ENCODE data around the gene MXD3. TPM values are rescaled to one million over a fixed set of nuclear protein-coding genes. Genes with fewer than 3 reads are reported as not detected.

MXD3 gene
- total and polyA plus RNA-seq, 2 of the 4 experiments (the other 2 are of a cell fraction) = 7.3 to 12.9 TPM

DNA sequence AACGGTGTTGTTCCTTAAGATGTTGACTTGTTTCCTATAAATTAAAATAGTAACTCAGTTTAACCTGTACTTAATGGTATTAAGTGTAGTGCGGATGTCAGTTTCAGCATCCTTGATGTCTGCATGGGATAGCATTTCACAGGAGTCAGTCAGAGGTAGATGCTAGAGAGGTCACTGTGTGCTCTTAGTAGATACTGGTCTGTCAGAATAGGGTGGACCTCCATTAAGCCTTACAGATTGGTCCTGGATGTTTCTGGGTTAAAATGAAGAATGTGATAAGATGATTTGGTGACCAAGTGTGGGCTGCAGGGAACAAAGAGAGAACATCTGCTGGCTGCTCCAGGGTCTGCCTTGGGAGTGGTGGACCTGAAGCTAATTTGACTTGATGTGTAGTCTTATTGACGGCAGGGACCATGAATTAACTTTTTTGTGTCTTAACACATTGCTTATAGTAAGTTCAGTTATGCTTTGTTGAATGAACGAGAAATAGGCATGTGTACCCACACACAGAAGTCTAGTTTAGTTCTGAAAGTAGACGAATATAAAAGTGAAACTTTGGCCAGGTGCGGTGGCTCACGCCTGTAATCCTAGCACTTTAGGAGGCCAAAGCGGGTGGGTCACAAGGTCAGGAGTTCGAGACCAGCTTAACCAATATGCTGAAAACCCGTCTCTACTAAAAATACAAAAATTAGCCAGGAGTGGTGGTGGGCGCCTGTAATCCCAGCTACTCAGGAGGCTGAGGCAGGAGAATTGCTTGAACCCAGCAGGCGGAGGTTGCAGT is 20.7 kb downstream of the MXD3 start:
- no peak overlapping the region for H2AK9ac ChIP-seq (replicated peaks; ENCODE audit: low read depth, low read length, poor library complexity)
- H2BK5ac ChIP-seq (ENCODE audit: low read depth, low read length, poor library complexity, severe bottlenecking) = no peak overlapping the region
- intact Hi-C loops (cut with micrococcal nuclease) = no loop called here

More for the DNA sequence above, 20.7 kb downstream of the MXD3 start:
- in situ Hi-C loops (cut with MboI; ENCODE audit: low sequenced_read_pairs) = no loop called here
- ChIA-PET POLR2A (ENCODE audit: unreplicated experiment) (no interaction called here), CTCF (no interaction called here)
- Histone ChIP-seq H3K27me3 (ENCODE audit: control insufficient read depth, insufficient read depth, low read length) (no peaks in the 10 kb centered on the region), H2BK20ac (ENCODE audit: low read depth, low read length) (no peak overlapping the region), H3K18ac (ENCODE audit: low read depth, low read length) (no peak overlapping the region), H3K23ac (ENCODE audit: low read depth, low read length) (no peak overlapping the region), H4K20me1 (ENCODE audit: insufficient read depth, low read length) (no peaks in the 10 kb centered on the region), H3K79me1 (ENCODE audit: low read depth in 1 of 2, low read length in 2 of 2) (peaks cover 5 to 12% of the 10 kb centered on the region in 2 experiments; a peak in 2 of 4 replicates), H3K36me3 (ENCODE audit: control insufficient read depth, insufficient read depth, low read length) (peaks cover 53% of the 10 kb centered on the region), H3K56ac (ENCODE audit: extremely low read depth, insufficient read depth, low read length) (no peak overlapping the region), H4K8ac (ENCODE audit: low read depth in 2 of 2, low read length in 2 of 2) (no peak overlapping the region), H2BK120ac (ENCODE audit: low read depth, low read length) (no peak overlapping the region), H2BK15ac (ENCODE audit: low read depth, low read length) (no peak overlapping the region), H3K27ac (ENCODE audit: insufficient read depth, low read length) (no peak overlapping the region), H3K4me3 (ENCODE audit: insufficient read depth, low read depth, low read length) (no peak overlapping the region), H3K14ac (replicated peaks; ENCODE audit: low read depth, low read length) (no peak overlapping the region), H2AK5ac (ENCODE audit: low read depth, low read length) (no peak overlapping the region), H4K91ac (ENCODE audit: insufficient read depth, low read depth, low read length) (no peak overlapping the region), H3K9ac (ENCODE audit: low read depth, low read length) (no peak overlapping the region), H3K9me3 (ENCODE audit: control insufficient read depth, insufficient read depth, low read length) (no peaks in the 10 kb centered on the region), H2AFZ (replicated peaks; ENCODE audit: low read length, poor library complexity) (no peak overlapping the region), H4K5ac (ENCODE audit: low read depth, low read length) (no peak overlapping the region), H3K4me1 (ENCODE audit: control insufficient read depth, insufficient read depth, low read length) (no peaks in the 10 kb centered on the region), H3K4ac (ENCODE audit: low read depth, low read length) (no peak overlapping the region), H3K9me1 (ENCODE audit: insufficient read depth, low read length) (no peaks in the 10 kb centered on the region), H3K4me2 (ENCODE audit: low read depth, low read length) (no peak overlapping the region)
- 100% methylated on average over 1 of the region's 12 CpGs; no CpG with 5 or more reads in 1 of the 2 experiments for WGBS, 2 experiments (ENCODE audit: extremely low coverage in 2 of 2, insufficient read length in 1 of 2)
- TF ChIP-seq MAZ (IDR thresholded peaks at IDR 0.05; ENCODE audit: borderline replicate concordance, low read depth, low read length) (no peak), FOS (IDR thresholded peaks at IDR 0.05; ENCODE audit: low read depth, low read length) (no peak), MXI1 (IDR thresholded peaks at IDR 0.05; ENCODE audit: borderline replicate concordance, low read depth, low read length) (no peak), SMC3 (IDR thresholded peaks at IDR 0.05; ENCODE audit: low read depth, low read length) (no peak), RFX5 (IDR thresholded peaks at IDR 0.05; ENCODE audit: low read depth, low read length) (no peak), BHLHE40 (IDR thresholded peaks at IDR 0.05; ENCODE audit: low read depth, low read length) (no peak), CHD1 (IDR thresholded peaks at IDR 0.05; ENCODE audit: low read depth, low read length) (no peak), MAFK (IDR thresholded peaks at IDR 0.05; ENCODE audit: low read depth, low read length) (no peak), NFE2L2 (IDR thresholded peaks at IDR 0.05; ENCODE audit: low read depth, low read length) (no peak), RCOR1 (IDR thresholded peaks at IDR 0.05; ENCODE audit: insufficient replicate concordance, low read length) (no peak), RAD21 (IDR thresholded peaks at IDR 0.05; ENCODE audit: low read length) (no peak), POLR2A (IDR thresholded peaks at IDR 0.05; ENCODE audit: low read depth, low read length) (no peak), CEBPB (IDR thresholded peaks at IDR 0.05; ENCODE audit: low read depth, low read length) (no peak)
- TF ChIP-seq, protein P1, sequence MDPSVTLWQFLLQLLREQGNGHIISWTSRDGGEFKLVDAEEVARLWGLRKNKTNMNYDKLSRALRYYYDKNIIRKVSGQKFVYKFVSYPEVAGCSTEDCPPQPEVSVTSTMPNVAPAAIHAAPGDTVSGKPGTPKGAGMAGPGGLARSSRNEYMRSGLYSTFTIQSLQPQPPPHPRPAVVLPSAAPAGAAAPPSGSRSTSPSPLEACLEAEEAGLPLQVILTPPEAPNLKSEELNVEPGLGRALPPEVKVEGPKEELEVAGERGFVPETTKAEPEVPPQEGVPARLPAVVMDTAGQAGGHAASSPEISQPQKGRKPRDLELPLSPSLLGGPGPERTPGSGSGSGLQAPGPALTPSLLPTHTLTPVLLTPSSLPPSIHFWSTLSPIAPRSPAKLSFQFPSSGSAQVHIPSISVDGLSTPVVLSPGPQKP (IDR thresholded peaks at IDR 0.05; ENCODE audit: borderline replicate concordance, low read depth, low read length) = no peak
- TF ChIP-seq, protein P2, sequence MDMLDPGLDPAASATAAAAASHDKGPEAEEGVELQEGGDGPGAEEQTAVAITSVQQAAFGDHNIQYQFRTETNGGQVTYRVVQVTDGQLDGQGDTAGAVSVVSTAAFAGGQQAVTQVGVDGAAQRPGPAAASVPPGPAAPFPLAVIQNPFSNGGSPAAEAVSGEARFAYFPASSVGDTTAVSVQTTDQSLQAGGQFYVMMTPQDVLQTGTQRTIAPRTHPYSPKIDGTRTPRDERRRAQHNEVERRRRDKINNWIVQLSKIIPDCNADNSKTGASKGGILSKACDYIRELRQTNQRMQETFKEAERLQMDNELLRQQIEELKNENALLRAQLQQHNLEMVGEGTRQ (IDR thresholded peaks at IDR 0.05; ENCODE audit: low read depth, low read length) = no peak
- TF ChIP-seq, protein P3, sequence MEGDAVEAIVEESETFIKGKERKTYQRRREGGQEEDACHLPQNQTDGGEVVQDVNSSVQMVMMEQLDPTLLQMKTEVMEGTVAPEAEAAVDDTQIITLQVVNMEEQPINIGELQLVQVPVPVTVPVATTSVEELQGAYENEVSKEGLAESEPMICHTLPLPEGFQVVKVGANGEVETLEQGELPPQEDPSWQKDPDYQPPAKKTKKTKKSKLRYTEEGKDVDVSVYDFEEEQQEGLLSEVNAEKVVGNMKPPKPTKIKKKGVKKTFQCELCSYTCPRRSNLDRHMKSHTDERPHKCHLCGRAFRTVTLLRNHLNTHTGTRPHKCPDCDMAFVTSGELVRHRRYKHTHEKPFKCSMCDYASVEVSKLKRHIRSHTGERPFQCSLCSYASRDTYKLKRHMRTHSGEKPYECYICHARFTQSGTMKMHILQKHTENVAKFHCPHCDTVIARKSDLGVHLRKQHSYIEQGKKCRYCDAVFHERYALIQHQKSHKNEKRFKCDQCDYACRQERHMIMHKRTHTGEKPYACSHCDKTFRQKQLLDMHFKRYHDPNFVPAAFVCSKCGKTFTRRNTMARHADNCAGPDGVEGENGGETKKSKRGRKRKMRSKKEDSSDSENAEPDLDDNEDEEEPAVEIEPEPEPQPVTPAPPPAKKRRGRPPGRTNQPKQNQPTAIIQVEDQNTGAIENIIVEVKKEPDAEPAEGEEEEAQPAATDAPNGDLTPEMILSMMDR (conservative IDR thresholded peaks at IDR 0.05; ENCODE audit: low read depth, low read length) = no peak
- ATAC-seq (ENCODE audit: low read depth) (no peak), DNase-seq (no peak)
- dilution Hi-C loops (cut with HindIII; ENCODE audit: low sequenced_read_pairs, unreplicated experiment) = no loop called here
- no TSS peak for BruUV-seq (replicated peaks)
